ENCODE results near the gene ARMC6. TPM values are rescaled to one million over a fixed set of nuclear protein-coding genes. Genes with fewer than 3 reads are reported as not detected.

ARMC6 gene
- total RNA-seq, 1 experiment from 2014 or later: 102 TPM

GRCh38 chr19:19057317-19057716 lies 23.9 kb downstream of the ARMC6 start:
- H2AFZ ChIP-seq (ENCODE audit: low read length): no peak overlapping the region
- ATAC-seq: no peak
- no peaks in the 10 kb centered on the region for H3K9me3 ChIP-seq (ENCODE audit: low read length)
- H3K9ac ChIP-seq (ENCODE audit: low read length): no peak overlapping the region
- ChIA-PET CTCF (no interaction called here), POLR2A (ENCODE audit: unreplicated experiment) (no interaction called here)
- H4K20me1 ChIP-seq (ENCODE audit: low read length): no peaks in the 10 kb centered on the region
- TF ChIP-seq EZH2phosphoT487 (IDR thresholded peaks at IDR 0.05; ENCODE audit: borderline replicate concordance, low read length) (no peak), CTCF (conservative IDR thresholded peaks at IDR 0.05; ENCODE audit: low read depth, low read length) (no peak), EZH2 (IDR thresholded peaks at IDR 0.05; ENCODE audit: low read length, unreplicated experiment) (no peak)
- peaks cover 25% of the 10 kb centered on the region; the same call in 1 of the 2 replicates for H3K36me3 ChIP-seq (ENCODE audit: low read depth, low read length)
- intact Hi-C loops (cut with micrococcal nuclease): no loop called here
- no peak overlapping the region for H3K27ac ChIP-seq (ENCODE audit: low read length)
- peaks cover 7% of the 10 kb centered on the region; the same call in 1 of the 2 replicates for H3K4me1 ChIP-seq (ENCODE audit: insufficient read depth, low read length)
- H3K79me2 ChIP-seq (ENCODE audit: low read length): no peaks in the 10 kb centered on the region
- no peaks in the 10 kb centered on the region for H3F3A ChIP-seq (ENCODE audit: low read length, unreplicated experiment)
- no peak overlapping the region for H3K4me3 ChIP-seq (ENCODE audit: low read length)
- BruUV-seq (replicated peaks): no TSS peak
- H3K4me2 ChIP-seq (ENCODE audit: low read length): no peak overlapping the region
- H3K27me3 ChIP-seq (ENCODE audit: low read length): no peaks in the 10 kb centered on the region
- no peaks in the 10 kb centered on the region for H3K9me2 ChIP-seq (replicated peaks; ENCODE audit: low read length)
- no peak for DNase-seq

DNA sequence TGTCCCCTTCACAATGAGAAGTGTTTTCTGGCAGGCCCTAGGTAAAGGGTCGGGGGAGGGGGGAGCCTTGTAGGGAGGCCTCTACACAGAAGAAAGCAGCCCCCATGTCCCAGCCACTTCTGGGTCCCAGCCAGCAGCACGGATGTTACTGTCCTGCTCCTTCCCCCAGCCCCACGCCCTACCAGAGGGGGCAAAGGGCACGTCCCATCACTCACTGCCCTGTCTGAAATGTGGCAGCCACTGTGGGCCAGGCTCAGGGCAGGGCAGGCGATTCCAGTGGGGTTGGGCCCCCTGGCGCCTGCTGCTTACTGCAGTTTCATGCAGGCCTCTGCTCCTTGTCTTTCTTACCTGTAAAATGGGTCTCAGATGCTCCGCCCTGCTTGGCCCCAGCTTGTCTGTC lies 24.3 kb downstream of the ARMC6 start:
- ChIA-PET POLR2A (ENCODE audit: unreplicated experiment) (no interaction called here), CTCF (no interaction called here)
- no peak for ATAC-seq
- H4K20me1 ChIP-seq (ENCODE audit: low read length): no peaks in the 10 kb centered on the region
- no peaks in the 10 kb centered on the region for H3F3A ChIP-seq (ENCODE audit: low read length, unreplicated experiment)
- no peak overlapping the region for H3K27ac ChIP-seq (ENCODE audit: low read length)
- no peak overlapping the region for H3K4me3 ChIP-seq (ENCODE audit: low read length)
- no peak for TF ChIP-seq EZH2 (IDR thresholded peaks at IDR 0.05; ENCODE audit: low read length, unreplicated experiment)
- no peak for TF ChIP-seq CTCF (conservative IDR thresholded peaks at IDR 0.05; ENCODE audit: low read depth, low read length)
- no peak for TF ChIP-seq EZH2phosphoT487 (IDR thresholded peaks at IDR 0.05; ENCODE audit: borderline replicate concordance, low read length)
- H3K4me2 ChIP-seq (ENCODE audit: low read length): no peak overlapping the region
- H3K9me2 ChIP-seq (replicated peaks; ENCODE audit: low read length): no peaks in the 10 kb centered on the region
- no peaks in the 10 kb centered on the region for H3K9me3 ChIP-seq (ENCODE audit: low read length)
- BruUV-seq (replicated peaks): no TSS peak
- no peaks in the 10 kb centered on the region for H3K79me2 ChIP-seq (ENCODE audit: low read length)
- no peak overlapping the region for H3K9ac ChIP-seq (ENCODE audit: low read length)
- no peak overlapping the region for H2AFZ ChIP-seq (ENCODE audit: low read length)
- H3K36me3 ChIP-seq (ENCODE audit: low read depth, low read length): peaks cover 25% of the 10 kb centered on the region; the same call in 1 of the 2 replicates
- DNase-seq: no peak
- no peaks in the 10 kb centered on the region for H3K27me3 ChIP-seq (ENCODE audit: low read length)
- peaks cover 11% of the 10 kb centered on the region for H3K4me1 ChIP-seq (ENCODE audit: insufficient read depth, low read length)
- intact Hi-C loops (cut with micrococcal nuclease): no loop called here

- intact Hi-C loops (cut with micrococcal nuclease): no loop called here
- H2AFZ ChIP-seq (ENCODE audit: low read length): no peak overlapping the region
Observed at GRCh38 chr19:19059018-19059836, 25.8 kb downstream of the ARMC6 start.

More at GRCh38 chr19:19059018-19059836, 25.8 kb downstream of the ARMC6 start:
- ATAC-seq (no peak), DNase-seq (no peak)
- TF ChIP-seq EZH2 (IDR thresholded peaks at IDR 0.05; ENCODE audit: low read length, unreplicated experiment) (no peak), CTCF (conservative IDR thresholded peaks at IDR 0.05; ENCODE audit: low read depth, low read length) (no peak), EZH2phosphoT487 (IDR thresholded peaks at IDR 0.05; ENCODE audit: borderline replicate concordance, low read length) (no peak)
- H4K20me1 ChIP-seq (ENCODE audit: low read length): no peaks in the 10 kb centered on the region
- peaks cover 22% of the 10 kb centered on the region; the same call in 1 of the 2 replicates for H3K36me3 ChIP-seq (ENCODE audit: low read depth, low read length)
- H3K4me1 ChIP-seq (ENCODE audit: insufficient read depth, low read length): peaks cover 18% of the 10 kb centered on the region
- no peaks in the 10 kb centered on the region for H3K9me2 ChIP-seq (replicated peaks; ENCODE audit: low read length)
- no peaks in the 10 kb centered on the region for H3K27me3 ChIP-seq (ENCODE audit: low read length)
- no peak overlapping the region for H3K27ac ChIP-seq (ENCODE audit: low read length)
- no peak overlapping the region for H3K4me2 ChIP-seq (ENCODE audit: low read length)
- H3K79me2 ChIP-seq (ENCODE audit: low read length): no peaks in the 10 kb centered on the region
- no peak overlapping the region for H3K4me3 ChIP-seq (ENCODE audit: low read length)
- no peaks in the 10 kb centered on the region for H3K9me3 ChIP-seq (ENCODE audit: low read length)
- BruUV-seq (replicated peaks): no TSS peak
- H3K9ac ChIP-seq (ENCODE audit: low read length): no peak overlapping the region
- CTCF ChIA-PET: no interaction called here
- POLR2A ChIA-PET (ENCODE audit: unreplicated experiment): no interaction called here
- H3F3A ChIP-seq (ENCODE audit: low read length, unreplicated experiment): no peaks in the 10 kb centered on the region

Data from PC-3 (cell line).